NOMO-1 (cell line): ENCODE measurements around the gene YAP1.
"Not testable (repeated sequence)": the region's sequence is repeated elsewhere in the genome, so short reads cannot be mapped to it uniquely, and the experiment has no call there.

Experiments used
- DNase-seq, 2 experiments: peaks; one replicate each; lab custom pipeline; 2025; ENCODE audit not compliant: unreplicated experiment in 2 of 2; lab: John Stamatoyannopoulos, UW

Gene YAP1

DNA sequence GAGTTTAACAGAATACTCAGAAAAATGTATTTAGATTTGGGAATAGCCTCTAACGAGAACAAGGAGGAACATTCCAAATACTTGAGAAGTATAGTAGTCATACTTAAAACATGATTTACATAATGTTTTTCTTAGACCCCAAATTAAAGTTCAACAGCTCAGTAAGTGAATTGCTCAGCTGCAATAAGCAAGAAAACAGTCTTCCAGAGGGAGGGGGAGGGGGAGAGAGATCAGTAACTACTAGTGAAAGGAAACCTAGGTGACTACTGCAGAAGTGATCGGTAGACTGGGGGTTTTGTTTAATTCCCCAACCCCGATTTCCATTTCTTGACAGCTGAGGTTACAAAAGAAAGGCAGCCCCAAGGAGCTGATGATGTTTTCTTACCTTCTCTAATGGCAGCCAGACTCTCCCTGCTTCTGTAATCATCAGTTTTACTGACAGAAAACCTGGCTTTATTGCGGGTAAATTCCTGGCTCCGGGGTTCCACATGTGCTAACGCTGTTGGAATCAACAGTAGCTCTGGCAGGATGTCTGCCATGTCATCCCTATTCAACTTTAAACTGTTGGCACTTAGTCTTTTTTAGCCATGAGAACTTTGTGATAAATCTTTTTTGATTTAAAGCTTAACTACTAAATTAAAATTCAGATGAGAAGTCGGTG lies 124.7 kb downstream of the YAP1 start:
- no peak for DNase-seq

DNA sequence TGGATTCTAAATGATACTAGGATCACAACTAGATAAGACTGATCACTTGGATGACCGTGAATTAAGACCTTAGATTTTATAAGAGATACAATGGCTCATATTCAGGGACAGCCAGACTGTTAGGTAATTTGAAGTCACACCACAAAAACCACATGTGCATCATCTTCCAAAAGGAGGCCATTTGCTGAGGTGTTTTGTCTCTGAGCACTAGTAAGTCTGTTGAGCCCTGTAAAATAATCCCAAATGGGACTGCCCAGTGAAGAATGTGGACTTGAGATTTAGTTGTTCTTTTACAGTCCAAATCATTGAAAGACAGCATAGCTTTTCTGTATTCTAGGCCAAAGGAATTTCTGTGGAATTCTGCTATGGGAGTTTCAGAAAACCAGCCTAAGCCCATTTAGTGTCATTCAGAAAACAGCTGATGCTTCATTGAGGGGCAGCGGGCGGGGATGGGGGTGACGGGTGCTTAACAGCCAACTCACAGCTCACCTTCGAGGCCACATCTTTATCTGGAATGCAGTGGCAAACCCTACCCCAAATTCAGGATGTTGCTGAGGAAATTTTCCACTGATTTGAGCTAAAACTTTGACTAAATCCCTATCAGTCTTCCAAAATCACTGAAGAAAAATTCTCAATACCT lies 127.0 kb downstream of the YAP1 start:
- peak in 1 of 2 experiments; percentile 4 for DNase-seq

DNA sequence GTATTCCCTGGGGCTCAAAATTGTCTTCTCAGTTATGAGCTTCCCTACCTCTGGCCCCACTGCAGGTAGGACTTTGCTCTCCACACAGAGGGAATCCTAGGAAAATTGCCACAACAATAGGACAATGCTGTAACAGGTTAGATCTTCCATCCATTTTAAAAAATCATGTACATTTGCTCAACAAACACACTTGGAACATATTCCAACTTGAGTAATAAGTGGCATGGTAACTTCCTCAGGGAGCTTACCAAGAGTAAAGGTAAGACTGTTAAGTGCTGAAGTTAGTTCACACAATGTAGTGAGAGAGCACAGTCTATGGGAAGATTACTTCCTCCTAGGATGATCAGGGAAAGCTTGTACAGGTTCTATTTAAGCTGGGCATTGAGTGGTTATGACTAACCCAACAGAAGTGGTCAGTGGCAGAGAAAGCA lies 128.2 kb downstream of the YAP1 start:
- no peak for DNase-seq

DNA sequence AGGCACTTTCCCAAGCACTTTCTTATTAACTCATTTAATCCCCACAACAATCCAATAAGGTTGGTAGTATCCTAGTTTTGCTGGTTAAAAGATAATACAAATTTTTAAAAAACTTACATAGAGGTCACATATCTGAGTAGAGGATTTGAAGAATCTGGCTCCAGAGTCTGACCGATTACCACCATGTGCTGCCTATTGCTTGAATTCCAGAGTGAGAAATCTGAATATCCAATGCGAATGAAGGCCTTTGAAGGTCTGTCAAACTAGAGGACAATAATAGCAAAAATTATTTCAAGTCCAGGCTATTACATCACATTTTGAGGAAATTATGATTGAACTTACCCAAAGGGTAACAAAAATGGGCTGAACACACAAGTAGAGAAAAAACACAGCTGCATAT lies 129.2 kb downstream of the YAP1 start:
- no peak for DNase-seq

DNA sequence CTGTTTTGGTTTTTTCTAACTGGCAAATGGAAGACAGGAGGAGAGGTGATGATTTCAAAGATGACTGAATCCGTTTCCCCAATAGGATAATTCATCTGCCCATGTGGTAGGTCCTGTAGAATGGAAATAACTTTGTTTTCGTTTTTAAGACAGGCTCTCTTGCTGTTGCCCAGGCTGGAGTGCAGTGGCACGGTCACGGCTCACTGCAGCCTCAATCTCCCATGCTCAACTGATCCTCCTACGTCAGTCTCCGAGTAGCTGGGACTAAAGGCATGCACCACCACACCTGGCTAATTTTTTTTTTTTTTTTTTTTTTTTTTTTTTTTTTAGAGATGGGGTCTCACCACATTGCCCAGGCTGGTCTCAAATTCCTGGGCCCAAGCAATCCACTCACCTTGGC lies 129.7 kb downstream of the YAP1 start:
- no peak for DNase-seq

DNA sequence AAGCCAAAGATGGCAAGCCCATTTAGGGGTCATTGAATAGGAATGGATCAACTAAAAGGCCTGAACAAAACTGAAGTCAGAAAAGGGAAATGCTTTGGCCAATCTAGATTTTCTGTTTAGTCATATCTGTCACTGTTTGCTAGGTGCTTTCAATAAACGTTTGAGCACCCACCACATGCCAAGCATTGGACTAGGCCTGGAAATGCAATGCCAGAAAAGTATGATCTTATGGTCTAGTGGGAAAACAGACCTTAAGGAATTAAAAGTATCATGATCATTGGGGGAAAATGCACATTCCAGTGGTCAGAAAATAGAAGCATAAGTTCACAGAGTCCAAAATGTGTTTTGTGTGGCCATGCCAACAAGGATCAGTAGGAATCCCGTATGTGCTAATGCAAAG lies 130.3 kb downstream of the YAP1 start:
- no peak for DNase-seq

DNA sequence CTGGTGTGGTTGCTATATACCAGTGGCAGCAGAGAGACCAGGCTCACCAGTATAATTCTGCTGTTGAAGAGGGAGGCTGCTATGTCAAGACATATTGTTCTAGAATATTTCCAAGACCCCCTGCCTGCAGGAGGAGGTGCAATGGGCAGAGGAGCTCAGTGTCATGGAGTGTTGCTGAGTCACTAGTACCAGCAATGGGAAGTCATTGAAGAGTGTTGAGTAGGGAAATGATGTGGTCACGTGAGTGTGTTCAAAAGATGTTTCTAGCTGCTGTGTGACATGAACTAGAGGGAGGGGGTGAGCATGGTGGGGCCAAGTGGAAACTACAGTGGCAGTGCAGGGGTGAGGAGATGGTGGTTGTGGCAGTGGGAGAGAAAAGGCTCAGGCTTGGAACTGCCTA lies 130.8 kb downstream of the YAP1 start:
- no peak for DNase-seq

DNA sequence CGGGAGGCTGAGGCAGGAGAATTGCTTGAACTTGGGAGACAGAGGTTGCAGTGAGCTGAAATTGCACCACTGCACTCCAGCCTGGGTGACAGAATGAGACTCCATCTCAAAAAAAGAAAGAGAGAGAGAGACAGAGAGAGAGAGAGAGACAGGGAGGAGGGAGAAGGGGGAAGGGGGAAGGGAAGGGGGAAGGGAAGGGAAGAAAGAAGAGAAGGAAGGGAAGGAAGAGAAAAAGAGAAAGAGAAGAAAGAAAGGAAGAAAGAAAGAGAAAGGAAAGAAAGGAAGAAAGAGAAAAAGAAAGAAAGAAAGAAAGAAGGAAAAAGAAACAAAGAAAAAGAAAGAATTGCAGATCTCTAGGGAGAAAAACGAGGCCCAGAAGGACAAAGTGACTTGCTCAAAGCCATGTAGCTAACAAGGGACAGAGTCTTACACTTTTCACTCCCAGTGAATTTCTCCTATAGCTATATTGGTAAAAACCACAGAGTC lies 133.2 kb downstream of the YAP1 start:
- no peak for DNase-seq

DNA sequence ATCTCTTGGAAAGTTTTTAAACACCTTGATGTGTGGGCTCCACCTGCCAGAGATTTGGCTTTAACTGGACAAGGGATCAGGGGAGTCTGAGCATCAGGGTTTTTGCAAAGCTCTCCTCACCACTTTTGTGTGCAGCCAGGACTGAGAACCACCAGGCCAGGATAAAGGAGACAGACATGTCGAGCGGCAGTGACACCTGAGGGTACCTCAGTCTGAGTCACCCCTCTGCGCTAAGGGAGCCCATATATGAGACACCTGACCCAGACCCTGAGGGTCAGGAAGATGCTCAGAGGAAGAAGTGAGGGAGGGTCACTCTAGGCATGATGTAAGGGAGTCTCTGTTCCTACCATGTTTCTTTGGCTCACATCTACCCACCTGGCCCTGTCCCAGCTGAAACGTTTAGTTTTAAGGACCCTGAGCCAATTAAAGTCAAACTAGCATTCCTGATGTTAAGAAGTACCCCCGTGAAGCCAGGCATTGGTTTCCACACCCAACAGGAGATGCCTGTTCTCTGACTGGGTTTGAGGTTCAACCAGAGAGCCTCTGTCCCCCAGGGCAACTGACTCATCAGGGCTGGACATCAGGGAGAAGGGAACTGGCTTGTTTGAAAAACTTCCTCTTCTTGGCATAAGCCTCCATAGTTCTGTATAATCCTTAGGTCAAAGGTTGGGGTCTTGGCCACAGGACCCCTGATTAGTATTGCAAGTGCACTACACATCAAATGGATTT lies 134.6 kb downstream of the YAP1 start:
- DNase-seq, result no peak

DNA sequence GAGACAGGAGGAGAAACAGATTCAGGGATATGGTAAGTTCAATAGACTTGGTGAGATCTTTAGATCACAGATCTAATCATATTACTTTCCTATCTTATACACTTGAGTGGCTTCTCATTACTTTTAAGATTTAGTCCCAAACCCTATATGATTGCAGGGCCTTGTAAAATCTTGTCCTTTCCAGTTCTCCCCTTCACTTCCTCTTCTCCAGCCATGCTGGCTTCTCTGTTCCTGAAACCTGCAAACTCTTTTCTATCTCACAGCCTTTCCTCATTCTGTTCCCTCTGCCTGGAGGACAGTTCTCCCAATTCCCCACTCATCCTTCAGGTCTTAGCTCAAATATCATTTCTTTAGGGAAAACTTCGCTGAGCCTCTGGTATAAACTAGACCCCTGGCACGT lies 141.2 kb downstream of the YAP1 start:
- DNase-seq, result peak in 1 of 2 experiments; percentile 22

DNA sequence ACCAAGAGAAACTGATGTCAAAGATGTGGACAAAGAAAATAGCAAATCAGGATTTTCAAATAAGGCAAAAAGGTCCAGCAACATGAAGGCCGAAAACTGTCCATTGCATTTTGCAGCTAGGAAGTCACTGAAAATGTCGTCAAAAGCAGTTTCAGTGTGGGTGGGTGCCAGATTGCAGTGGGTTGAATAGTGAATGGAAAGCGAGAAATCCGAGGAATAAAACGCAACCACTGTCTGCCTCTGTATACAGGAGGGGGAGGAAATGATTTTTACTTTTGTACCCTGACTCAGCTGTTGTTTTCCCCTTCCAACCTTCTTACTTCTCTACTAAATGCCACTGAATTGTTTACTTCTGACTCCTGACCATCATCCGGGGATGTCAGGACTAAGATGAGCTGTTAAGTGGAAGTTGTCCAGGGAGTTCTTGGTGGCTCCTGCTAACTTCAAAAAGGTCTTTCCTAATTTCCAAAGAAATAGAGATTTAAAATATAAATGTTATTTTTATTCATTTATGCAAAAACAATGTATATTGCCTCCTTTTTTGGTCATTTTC lies 142.2 kb downstream of the YAP1 start:
- DNase-seq, result no peak

DNA sequence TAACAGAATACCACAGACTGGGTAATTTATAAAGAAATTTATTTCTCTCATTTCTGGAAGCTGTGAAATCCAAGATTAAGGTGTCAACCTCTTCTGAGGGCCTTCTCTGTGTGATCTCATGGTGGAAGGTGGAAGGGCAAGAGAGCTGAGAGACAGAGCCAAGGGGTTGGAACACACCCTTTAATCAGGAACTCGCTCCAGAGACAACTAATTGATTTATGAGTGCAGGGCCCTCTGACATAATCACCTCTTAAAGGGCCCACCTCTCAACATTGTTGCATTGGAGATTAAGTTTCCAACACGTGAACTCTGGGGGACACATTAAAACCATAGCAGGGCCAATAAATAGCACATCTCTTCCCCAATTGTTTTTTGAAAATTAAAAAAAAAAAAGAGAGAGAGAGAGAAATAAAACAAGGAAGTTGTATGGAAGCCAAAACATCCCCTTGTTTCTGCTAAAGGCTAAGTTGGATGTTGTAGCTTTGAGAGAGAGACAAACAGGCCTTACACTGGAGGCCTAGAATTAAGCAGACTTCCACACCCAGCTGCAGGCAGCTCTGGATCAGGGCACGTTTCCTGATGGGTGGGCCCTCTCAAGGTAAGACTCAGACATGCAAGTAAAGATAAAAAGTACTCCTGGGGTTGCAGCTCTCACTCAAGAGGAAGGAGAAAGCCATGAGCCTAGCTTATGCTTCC lies 142.9 kb downstream of the YAP1 start:
- peak; percentile 14 to 30 for DNase-seq

DNA sequence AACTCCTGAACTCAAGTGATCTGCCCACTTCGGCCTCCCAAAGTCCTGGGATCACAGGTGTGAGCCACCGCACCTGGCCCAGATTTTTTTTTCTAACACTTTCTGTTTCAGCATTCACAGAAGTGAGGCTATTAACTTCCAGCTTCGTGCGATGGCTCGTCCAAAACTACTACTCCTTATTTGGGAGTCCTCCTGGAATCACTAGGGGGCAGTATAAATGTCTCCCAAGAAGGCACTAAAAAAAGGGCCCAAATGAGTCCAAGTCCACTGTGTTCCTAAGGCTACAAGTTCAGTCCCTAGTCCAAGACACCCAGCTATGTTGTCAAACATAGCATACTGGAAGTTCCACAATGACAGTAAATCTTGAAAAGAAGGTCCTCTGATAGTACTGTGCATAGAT lies 143.8 kb downstream of the YAP1 start:
- no peak for DNase-seq

DNA sequence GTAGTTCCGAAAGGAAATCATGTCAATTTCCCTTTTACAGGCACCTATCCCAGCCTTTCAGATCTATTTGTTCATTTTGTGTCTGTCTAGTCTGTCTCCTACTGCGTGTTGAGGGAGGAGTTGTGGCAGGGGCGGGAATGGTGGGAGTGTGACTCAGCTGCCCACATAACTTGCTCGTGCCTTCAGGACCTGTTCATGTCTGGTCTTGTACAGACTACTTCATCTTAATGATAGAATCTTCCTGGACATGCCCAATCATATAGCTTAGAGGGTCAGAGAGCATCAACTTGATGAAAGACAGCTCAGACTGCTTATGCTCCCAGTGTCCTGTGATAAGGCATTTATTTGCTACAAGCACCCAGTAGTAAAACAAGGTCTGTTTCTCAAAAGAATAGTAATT lies 146.0 kb downstream of the YAP1 start:
- no peak for DNase-seq

DNA sequence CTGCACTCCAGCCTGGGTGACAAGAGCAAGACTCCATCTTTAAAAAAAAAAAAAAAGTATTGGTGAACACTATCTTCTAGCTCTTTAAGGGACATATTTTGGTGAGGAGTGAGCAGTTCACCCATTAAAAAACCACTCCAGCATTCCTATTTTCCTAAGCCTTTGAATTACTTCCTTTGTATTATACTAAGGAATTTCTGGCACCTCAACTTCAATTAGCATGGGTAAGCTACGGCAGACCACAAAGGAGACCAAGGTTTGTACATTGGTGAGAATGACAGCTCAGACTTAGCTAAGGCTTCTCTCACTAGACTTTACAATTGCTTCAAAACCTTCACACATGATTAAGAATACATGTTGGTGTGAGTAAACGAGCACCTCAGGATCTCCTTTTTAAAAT lies 150.0 kb downstream of the YAP1 start:
- DNase-seq, result no peak

DNA sequence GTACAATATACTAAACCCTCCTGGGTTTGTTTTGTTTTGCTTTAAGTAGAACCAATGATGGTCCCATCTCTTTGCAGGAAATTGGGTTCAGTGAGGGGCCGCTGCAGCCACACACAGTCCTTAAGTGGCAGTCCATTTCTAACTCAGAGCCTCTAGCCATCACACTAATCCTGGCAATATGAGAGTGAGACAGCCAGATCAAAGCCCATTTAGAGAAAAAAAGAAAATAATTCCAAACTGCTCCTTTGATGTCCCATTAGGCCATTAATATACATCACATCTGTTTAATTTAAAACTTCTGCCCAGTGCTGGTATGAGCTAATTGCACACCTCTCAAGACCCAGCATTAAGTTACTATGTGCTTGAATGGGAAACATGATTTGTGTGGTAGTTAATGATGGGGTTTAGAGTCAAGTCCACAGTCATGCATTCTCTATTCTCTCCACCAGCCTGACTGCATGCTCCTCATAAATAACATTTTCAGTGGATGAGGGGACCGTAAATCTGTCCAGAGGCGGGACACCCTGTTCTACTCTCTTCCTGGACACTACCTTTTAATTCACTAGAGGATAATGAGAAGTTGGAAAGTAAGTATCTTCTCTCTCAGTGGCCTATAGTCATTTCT lies 153.2 kb downstream of the YAP1 start:
- DNase-seq, result no peak

DNA sequence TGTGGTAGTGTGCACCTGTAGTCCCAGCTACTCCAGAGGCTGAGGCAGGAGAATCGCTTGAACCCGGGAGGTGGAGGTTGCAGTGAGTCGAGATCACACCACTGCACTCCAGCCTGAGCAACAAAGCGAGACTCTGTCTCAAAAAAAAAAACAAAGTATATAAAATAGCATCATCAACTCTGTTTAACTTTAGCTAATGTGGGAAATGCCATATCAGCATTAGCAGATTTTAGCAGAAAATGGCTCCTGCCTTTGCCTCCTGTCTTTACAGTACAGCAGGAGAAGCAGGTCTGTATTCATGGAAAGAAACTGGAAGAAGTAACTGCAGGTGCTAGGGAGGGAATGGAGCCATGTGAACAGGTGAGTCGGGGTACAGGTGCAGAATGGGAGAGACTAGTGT lies 154.5 kb downstream of the YAP1 start:
- DNase-seq, result not testable (repeated sequence)

DNA sequence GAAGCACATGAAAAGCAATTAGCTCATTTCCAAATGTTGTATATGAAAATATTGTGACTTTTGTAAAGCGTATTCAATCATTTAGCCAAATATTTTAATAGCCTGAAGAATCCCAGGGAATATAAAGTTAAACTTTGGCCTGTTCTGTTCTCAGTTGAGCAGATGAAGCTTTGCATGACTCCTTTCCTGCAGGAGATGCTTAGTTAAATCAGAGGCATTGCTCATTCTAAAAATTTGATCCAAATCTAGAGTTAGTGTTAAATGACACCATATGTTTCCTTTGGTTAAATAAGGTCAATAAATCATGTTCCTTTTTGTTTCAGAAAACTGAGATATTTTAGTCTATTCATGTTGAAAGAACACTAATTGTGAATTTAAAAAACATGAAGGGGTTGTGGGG lies 155.9 kb downstream of the YAP1 start:
- DNase-seq, result no peak

DNA sequence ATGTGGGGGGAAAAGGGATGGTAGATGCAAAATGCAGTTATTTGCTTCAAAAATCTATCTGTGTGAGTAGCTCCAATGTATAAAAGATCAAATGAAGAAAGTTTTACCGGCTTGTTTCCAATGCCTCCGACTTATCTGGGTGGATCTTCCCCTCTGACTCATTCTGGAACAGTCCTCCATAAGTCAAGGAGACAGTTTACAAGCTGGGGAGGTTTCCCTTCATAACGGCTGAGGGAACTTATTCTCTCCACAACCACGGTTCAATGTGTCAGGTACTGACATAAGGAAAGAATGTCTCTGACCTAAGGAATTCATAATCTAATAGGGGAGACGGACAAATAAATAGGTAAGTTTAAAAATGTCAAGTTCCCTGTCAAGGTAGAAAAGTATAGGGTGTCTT lies 157.4 kb downstream of the YAP1 start:
- no peak for DNase-seq
